HCT116 (cell line): ENCODE results near the gene MGRN1. TPM values are rescaled to one million over a fixed set of nuclear protein-coding genes. Genes with fewer than 3 reads are reported as not detected.

Experiments used
- ATAC-seq: fragments of 200-7000 bp; cut with Tn5 transposase; 2 replicates; pipeline ENCODE4 v1.9.1; 2020; ENCODE audit warnings: mild to moderate bottlenecking, moderate library complexity
- BruUV-seq: library from RNA; stranded (reverse); fragments of 400-500 nt; replicated peaks from 2 replicates; lab custom pipeline; 2021; lab: Mats Ljungman, UMichigan
- CTCF ChIA-PET: fragments of 300-600 bp; sonication (Branson Sonifier 250); formaldehyde crosslinking; loops from one replicate; lab custom pipeline; 2021; ENCODE audit warnings: antibody characterized with exemption; lab: Charles Lee
- POLR2A ChIA-PET: fragments of 300-600, 350-600 bp; sonication (Branson Sonifier 250); formaldehyde crosslinking; loops from one replicate; lab custom pipeline; 2021; ENCODE audit warnings: antibody characterized with exemption; lab: Charles Lee
- RAD21 ChIA-PET, 2 experiments: fragments of 300-600 bp; sonication (Branson Sonifier 250); formaldehyde crosslinking; loops; one replicate each; lab custom pipeline; 2023; ENCODE audit warnings: low total read pairs in 2 of 2; ENCODE audit not compliant: uncharacterized antibody in 2 of 2, unreplicated experiment in 2 of 2, low non-redundant PET in 1 of 2; lab: Charles Lee
- DNase-seq: peaks from one replicate; pipeline ENCODE4 v3.0.0-alpha.2; 2010; ENCODE audit warnings: low read depth, low spot score
- H2AFZ ChIP-seq: fragments of 200-600 bp; shearing (Covaris generic), sonication (generic); 2 replicates; pipeline ENCODE4 v1.6.1; 2017; ENCODE audit warnings: low read depth, mixed run types, mixed read lengths, antibody characterized with exemption, low read length; ENCODE audit not compliant: poor library complexity, severe bottlenecking
- H3K27ac ChIP-seq: 2 replicates; pipeline ENCODE4 v1.5.1; 2012; ENCODE audit warnings: low read depth, low read length
- H3K27me3 ChIP-seq: fragments of 200-600 bp; sonication (generic); 2 replicates; pipeline ENCODE4 v1.6.1; 2016; ENCODE audit warnings: mixed run types, low read length, mixed read lengths; ENCODE audit not compliant: insufficient read depth
- H3K36me3 ChIP-seq, 2 experiments: fragments of 200-500 bp in 1 of 2; fragments of 200-600 bp in 1 of 2; sonication (Bioruptor generic) in 1 of 2; sonication (generic) in 1 of 2; 2 replicates each; pipeline versions ENCODE4 v1.5.1 to v1.6.1; 2014 to 2016; ENCODE audit warnings: low read length in 2 of 2, inconsistent platforms in 1 of 2, mixed read lengths in 1 of 2, mixed run types in 1 of 2; ENCODE audit not compliant: insufficient read depth in 2 of 2, control insufficient read depth in 1 of 2
- H3K4me1 ChIP-seq, 2 experiments: fragments of 200-600 bp in 1 of 2; sonication (generic) in 1 of 2; 2 replicates each; pipeline versions ENCODE4 v1.5.1 to v1.6.1; 2012 to 2017; ENCODE audit warnings: low read length in 2 of 2, inconsistent platforms in 1 of 2, mild to moderate bottlenecking in 1 of 2, mixed read lengths in 1 of 2, mixed run types in 1 of 2, moderate library complexity in 1 of 2; ENCODE audit not compliant: insufficient read depth in 2 of 2, control insufficient read depth in 1 of 2
- H3K4me2 ChIP-seq: fragments of 200-600 bp; sonication (generic); 2 replicates; pipeline ENCODE4 v1.6.1; 2017; ENCODE audit warnings: mixed run types, low read length, mixed read lengths
- H3K4me3 ChIP-seq, 2 experiments: fragments of 200-600 bp in 1 of 2; sonication (generic) in 1 of 2; replicated peaks in 1 of 2; 2 replicates each; pipeline ENCODE4 v1.5.1; 2011 to 2016; ENCODE audit warnings: low read length in 2 of 2, control low read depth in 1 of 2, low read depth in 1 of 2, mild to moderate bottlenecking in 1 of 2, mixed read lengths in 1 of 2, mixed run types in 1 of 2
- H3K79me2 ChIP-seq: fragments of 200-600 bp; sonication (generic); 2 replicates; pipeline ENCODE4 v1.6.1; 2017; ENCODE audit warnings: mild to moderate bottlenecking, mixed run types, low read length, moderate library complexity, mixed read lengths; ENCODE audit not compliant: insufficient read depth
- H3K9ac ChIP-seq: fragments of 200-600 bp; sonication (generic); 2 replicates; pipeline ENCODE4 v1.6.1; 2016; ENCODE audit warnings: low read length, mixed read lengths
- H3K9me2 ChIP-seq: fragments of 200-600 bp; sonication (generic), shearing (Covaris generic); 2 replicates; pipeline ENCODE4 v1.6.1; 2017; ENCODE audit warnings: mixed run types, mild to moderate bottlenecking, moderate library complexity; ENCODE audit not compliant: insufficient read depth
- H3K9me3 ChIP-seq, 2 experiments: fragments of 200-500 bp in 1 of 2; fragments of 200-600 bp in 1 of 2; sonication (Bioruptor generic) in 1 of 2; sonication (generic) in 1 of 2; 2 replicates each; pipeline ENCODE4 v1.6.1; 2014 to 2017; ENCODE audit warnings: low read length in 2 of 2, mixed read lengths in 2 of 2, inconsistent platforms in 1 of 2, low read depth in 1 of 2, mild to moderate bottlenecking in 1 of 2, mixed run types in 1 of 2, moderate library complexity in 1 of 2; ENCODE audit not compliant: control insufficient read depth in 1 of 2, insufficient read depth in 1 of 2
- H4K20me1 ChIP-seq: fragments of 200-600 bp; sonication (generic), shearing (Covaris generic); 2 replicates; pipeline ENCODE4 v1.6.1; 2017; ENCODE audit warnings: mixed run types, mild to moderate bottlenecking, moderate library complexity; ENCODE audit not compliant: insufficient read depth
- ATF3 ChIP-seq: IDR thresholded peaks from 2 replicates; pipeline ENCODE4 v1.6.1; 2012
- CBX3 ChIP-seq: IDR thresholded peaks from 2 replicates; pipeline ENCODE4 v1.6.1; 2012; ENCODE audit warnings: low read depth
- CEBPB ChIP-seq: IDR thresholded peaks from 2 replicates; pipeline ENCODE4 v1.6.1; 2012; ENCODE audit warnings: low read depth
- EGR1 ChIP-seq: IDR thresholded peaks from 2 replicates; pipeline ENCODE4 v1.6.1; 2012; ENCODE audit warnings: low read depth
- ELF1 ChIP-seq: IDR thresholded peaks from 2 replicates; pipeline ENCODE4 v1.6.1; 2012; ENCODE audit warnings: low read depth, borderline replicate concordance
- EZH2 ChIP-seq: fragments of 200-600 bp; sonication (generic); IDR thresholded peaks from 2 replicates; pipeline ENCODE4 v1.6.1; 2017; ENCODE audit warnings: antibody characterized with exemption, mixed run types
- EZH2phosphoT487 ChIP-seq: fragments of 200-600 bp; IDR thresholded peaks from 2 replicates; pipeline ENCODE4 v1.6.1; 2018; ENCODE audit warnings: antibody characterized with exemption, borderline replicate concordance
- FOSL1 ChIP-seq: IDR thresholded peaks from 2 replicates; pipeline ENCODE4 v1.6.1; 2012; ENCODE audit warnings: low read depth
- JUND ChIP-seq: IDR thresholded peaks from 2 replicates; pipeline ENCODE4 v1.6.1; 2012
- MAX ChIP-seq: IDR thresholded peaks from 2 replicates; pipeline ENCODE4 v1.6.1; 2012
- POLR2AphosphoS5 ChIP-seq: IDR thresholded peaks from 2 replicates; pipeline ENCODE4 v1.6.1; 2011; ENCODE audit warnings: mild to moderate bottlenecking, low read depth, low read length, moderate library complexity
- REST ChIP-seq: IDR thresholded peaks from 2 replicates; pipeline ENCODE4 v1.6.1; 2012; ENCODE audit warnings: low read depth
- SIN3A ChIP-seq: IDR thresholded peaks from 2 replicates; pipeline ENCODE4 v1.6.1; 2012; ENCODE audit warnings: low read depth
- SP1 ChIP-seq: IDR thresholded peaks from 2 replicates; pipeline ENCODE4 v1.6.1; 2012; ENCODE audit warnings: low read depth
- SRF ChIP-seq: IDR thresholded peaks from 2 replicates; pipeline ENCODE4 v1.6.1; 2012; ENCODE audit warnings: low read depth
- TCF7L2 ChIP-seq: IDR thresholded peaks from 2 replicates; pipeline ENCODE4 v1.7.0; 2011; ENCODE audit warnings: borderline replicate concordance, inconsistent platforms; ENCODE audit not compliant: insufficient read depth, insufficient read length; ENCODE audit errors: extremely low read depth
- YY1 ChIP-seq: IDR thresholded peaks from 2 replicates; pipeline ENCODE4 v1.6.1; 2011; ENCODE audit warnings: low read length, low read depth, moderate library complexity, mild to moderate bottlenecking; ENCODE audit not compliant: insufficient replicate concordance; ENCODE audit errors: extremely low read depth
- ZBTB33 ChIP-seq: IDR thresholded peaks from 2 replicates; pipeline ENCODE4 v1.6.1; 2011; ENCODE audit warnings: mild to moderate bottlenecking, low read length, moderate library complexity; ENCODE audit not compliant: insufficient replicate concordance; ENCODE audit errors: extremely low read depth
- ZFX ChIP-seq: fragments of 450-650 bp; IDR thresholded peaks from 2 replicates; pipeline ENCODE4 v1.6.1; 2017
- ZNF274 ChIP-seq: fragments of 200-500 bp; sonication (Bioruptor generic); IDR thresholded peaks from 2 replicates; pipeline ENCODE4 v1.6.1; 2014; ENCODE audit warnings: mild to moderate bottlenecking, low read depth, low read length, inconsistent platforms
- intact Hi-C: fragments of 100-400 bp; cut with micrococcal nuclease; formaldehyde crosslinking; loops from 2 replicates; pipeline ENCODE4 v1.10.0; 2022
- total RNA-seq: library from RNA; stranded (reverse); gene quantifications from one replicate; pipeline ENCODE4 v1.2.1, GENCODE V29; 2021; ENCODE audit not compliant: unreplicated experiment

The MGRN1 gene
- total RNA-seq, 1 experiment from 2014 or later: 50.6 TPM

- no peak overlapping the region for H3K4me2 ChIP-seq
- no peak for DNase-seq
- no peak for ATAC-seq
Observed at GRCh38 chr16:4691666-4692412, 67.2 kb downstream of the MGRN1 start.

More at GRCh38 chr16:4691666-4692412, 67.2 kb downstream of the MGRN1 start:
- H3K4me3 ChIP-seq: no peak overlapping the region
- no peaks in the 10 kb centered on the region; the same call in 1 of the 2 replicates for H3K79me2 ChIP-seq
- POLR2A ChIA-PET: no interaction called here
- H3K9me3 ChIP-seq: no peaks in the 10 kb centered on the region
- RAD21 ChIA-PET: no interaction called here
- no peaks in the 10 kb centered on the region for H3K27me3 ChIP-seq
- no peaks in the 10 kb centered on the region for H4K20me1 ChIP-seq
- BruUV-seq: no TSS peak
- intact Hi-C loops: no loop called here
- H2AFZ ChIP-seq: no peak overlapping the region
- no peak overlapping the region for H3K9ac ChIP-seq
- TF ChIP-seq EGR1 (no peak), SRF (no peak), SIN3A (no peak), POLR2AphosphoS5 (no peak), EZH2phosphoT487 (no peak), ZFX (no peak), SP1 (no peak), FOSL1 (no peak), ELF1 (no peak), EZH2 (no peak), ZNF274 (no peak), TCF7L2 (no peak), YY1 (no peak), JUND (no peak), CEBPB (no peak), CBX3 (no peak), ATF3 (no peak), REST (no peak), ZBTB33 (no peak), MAX (no peak)
- no peak overlapping the region for H3K27ac ChIP-seq
- no peaks in the 10 kb centered on the region for H3K9me2 ChIP-seq
- H3K4me1 ChIP-seq: peaks cover 8 to 16% of the 10 kb centered on the region in 2 experiments; a peak in 2 of 4 replicates
- CTCF ChIA-PET: no interaction called here
- H3K36me3 ChIP-seq: peaks cover 0 to 2% of the 10 kb centered on the region in 2 experiments; a peak in 1 of 4 replicates
